ENCODE results near the gene KRT86. TPM values are rescaled to one million over a fixed set of nuclear protein-coding genes. Genes with fewer than 3 reads are reported as not detected.

KRT86 gene
- total RNA-seq, 1 donor from 2014 or later: not detected

DNA sequence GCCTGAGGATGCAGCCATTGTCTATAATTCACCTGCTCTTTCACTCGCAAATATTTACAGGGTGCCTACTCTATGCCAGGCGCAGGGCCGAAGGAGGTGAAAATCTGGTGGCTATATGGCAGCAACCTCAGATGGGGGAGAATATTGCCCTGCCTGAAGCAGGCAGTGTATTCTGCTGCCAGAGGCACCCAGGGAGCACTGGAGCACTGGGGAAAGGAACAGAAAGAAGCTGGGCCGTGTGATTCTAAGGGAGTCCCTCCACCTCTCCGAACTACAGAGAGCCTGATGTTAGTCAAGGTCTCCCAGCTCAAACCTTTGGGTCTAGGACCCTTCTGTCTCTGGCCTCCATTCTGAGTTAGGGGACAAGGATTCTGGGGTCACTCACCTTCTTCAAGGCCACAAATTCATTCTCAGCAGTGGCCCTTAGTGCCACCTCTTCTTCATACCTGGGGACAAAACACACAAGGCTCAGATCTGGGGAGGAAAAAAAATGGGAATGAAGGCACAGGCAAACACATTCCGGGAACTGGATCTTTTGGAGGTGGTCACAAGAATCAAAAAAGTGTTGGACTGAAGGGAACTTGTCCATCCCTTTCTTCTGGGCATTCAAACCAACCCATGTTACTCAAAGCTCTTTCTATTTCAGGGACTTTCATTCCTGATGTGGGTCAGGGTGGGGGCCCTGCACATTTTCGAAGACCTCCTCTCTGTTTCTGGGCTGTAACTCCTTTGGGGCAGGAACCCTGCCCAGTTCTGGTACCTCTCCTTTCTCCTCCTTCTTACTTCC, 19.3 kb upstream of the KRT86 start:
- Mint-ChIP-seq H3K27me3 (ENCODE audit: insufficient read depth, low read depth) (peaks cover 32% of the 10 kb centered on the region), H3K9me3 (peaks cover 8% of the 10 kb centered on the region), H3K36me3 (no peaks in the 10 kb centered on the region), H3K27ac (peak overlapping the region; percentile 40), H3K4me3 (peak overlapping the region; percentile 43), H3K4me1 (peaks cover 33% of the 10 kb centered on the region)
- H3K27me3 ChIP-seq: peaks cover 90% of the 10 kb centered on the region
- H3K4me3 ChIP-seq: no peak overlapping the region
- H3K27ac ChIP-seq: no peak overlapping the region
- DNase-seq (ENCODE audit: low spot score): no peak
- H3F3A ChIP-seq (ENCODE audit: low read depth): no peaks in the 10 kb centered on the region
- H3K36me3 ChIP-seq: no peaks in the 10 kb centered on the region
- peaks cover 4% of the 10 kb centered on the region for H3K4me1 ChIP-seq
- H4K20me1 ChIP-seq (ENCODE audit: low read depth): no peaks in the 10 kb centered on the region
- H3K79me2 ChIP-seq (ENCODE audit: low read depth): no peaks in the 10 kb centered on the region
- no peak overlapping the region for H3K9ac ChIP-seq
- no peak for TF ChIP-seq EZH2 (IDR thresholded peaks at IDR 0.05)
- TF ChIP-seq, protein P1, sequence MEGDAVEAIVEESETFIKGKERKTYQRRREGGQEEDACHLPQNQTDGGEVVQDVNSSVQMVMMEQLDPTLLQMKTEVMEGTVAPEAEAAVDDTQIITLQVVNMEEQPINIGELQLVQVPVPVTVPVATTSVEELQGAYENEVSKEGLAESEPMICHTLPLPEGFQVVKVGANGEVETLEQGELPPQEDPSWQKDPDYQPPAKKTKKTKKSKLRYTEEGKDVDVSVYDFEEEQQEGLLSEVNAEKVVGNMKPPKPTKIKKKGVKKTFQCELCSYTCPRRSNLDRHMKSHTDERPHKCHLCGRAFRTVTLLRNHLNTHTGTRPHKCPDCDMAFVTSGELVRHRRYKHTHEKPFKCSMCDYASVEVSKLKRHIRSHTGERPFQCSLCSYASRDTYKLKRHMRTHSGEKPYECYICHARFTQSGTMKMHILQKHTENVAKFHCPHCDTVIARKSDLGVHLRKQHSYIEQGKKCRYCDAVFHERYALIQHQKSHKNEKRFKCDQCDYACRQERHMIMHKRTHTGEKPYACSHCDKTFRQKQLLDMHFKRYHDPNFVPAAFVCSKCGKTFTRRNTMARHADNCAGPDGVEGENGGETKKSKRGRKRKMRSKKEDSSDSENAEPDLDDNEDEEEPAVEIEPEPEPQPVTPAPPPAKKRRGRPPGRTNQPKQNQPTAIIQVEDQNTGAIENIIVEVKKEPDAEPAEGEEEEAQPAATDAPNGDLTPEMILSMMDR (IDR thresholded peaks at IDR 0.05): no peak
- H3K4me2 ChIP-seq: no peak overlapping the region
- H2AFZ ChIP-seq (replicated peaks): no peak overlapping the region
- no peaks in the 10 kb centered on the region for H3K9me3 ChIP-seq (ENCODE audit: low read depth)

DNA sequence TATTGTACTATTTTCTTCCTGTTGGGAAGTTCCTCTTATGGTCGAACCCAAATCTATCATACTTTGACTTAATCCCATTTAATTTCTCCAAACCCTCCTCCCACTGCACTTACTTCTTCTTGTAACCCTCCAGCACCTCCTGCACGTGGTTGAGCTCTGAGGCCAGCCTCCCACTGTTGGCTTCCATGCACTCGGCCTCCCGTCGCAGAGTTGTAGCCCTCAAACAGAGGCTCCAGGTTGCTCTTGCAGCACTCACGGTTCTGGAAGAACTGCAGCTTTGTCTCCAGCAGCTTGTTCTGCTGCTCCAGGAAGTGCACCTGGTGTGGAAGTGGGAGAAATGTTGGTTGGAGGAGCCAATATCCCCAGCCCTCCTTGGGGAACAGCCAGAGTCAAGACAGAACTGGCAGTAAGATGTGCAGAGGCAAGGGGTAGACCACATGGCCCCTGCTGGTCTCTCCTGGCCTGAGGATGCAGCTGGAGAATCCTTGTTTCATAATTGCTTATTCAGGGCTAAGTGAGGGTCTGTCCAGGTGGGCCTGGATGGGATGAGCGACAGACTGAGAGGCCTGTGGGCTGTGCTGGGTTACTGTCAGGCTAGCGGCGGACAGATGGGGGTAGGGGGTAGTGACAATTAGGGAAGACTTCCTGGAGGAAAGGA, 18.4 kb upstream of the KRT86 start:
- peaks cover 9% of the 10 kb centered on the region for H3K9me3 Mint-ChIP-seq
- Histone ChIP-seq H3K4me1 (no peaks in the 10 kb centered on the region), H3K4me3 (no peak overlapping the region), H3F3A (ENCODE audit: low read depth) (no peaks in the 10 kb centered on the region), H3K79me2 (ENCODE audit: low read depth) (no peaks in the 10 kb centered on the region), H3K4me2 (no peak overlapping the region), H4K20me1 (ENCODE audit: low read depth) (no peaks in the 10 kb centered on the region), H3K36me3 (no peaks in the 10 kb centered on the region), H3K27ac (no peak overlapping the region), H3K9ac (no peak overlapping the region), H2AFZ (replicated peaks) (no peak overlapping the region), H3K27me3 (peaks cover 87% of the 10 kb centered on the region), H3K9me3 (ENCODE audit: low read depth) (no peaks in the 10 kb centered on the region)
- no peak for DNase-seq (ENCODE audit: low spot score)
- H3K36me3 Mint-ChIP-seq: no peaks in the 10 kb centered on the region
- H3K27ac Mint-ChIP-seq: peak overlapping the region; percentile 48
- no peak overlapping the region for H3K4me3 Mint-ChIP-seq
- H3K27me3 Mint-ChIP-seq (ENCODE audit: insufficient read depth, low read depth): peaks cover 34% of the 10 kb centered on the region
- TF ChIP-seq, protein P1 (IDR thresholded peaks at IDR 0.05): no peak
- TF ChIP-seq EZH2phosphoT487 (IDR thresholded peaks at IDR 0.05): no peak
- TF ChIP-seq EZH2 (IDR thresholded peaks at IDR 0.05): no peak
- H3K4me1 Mint-ChIP-seq: peaks cover 39% of the 10 kb centered on the region

DNA sequence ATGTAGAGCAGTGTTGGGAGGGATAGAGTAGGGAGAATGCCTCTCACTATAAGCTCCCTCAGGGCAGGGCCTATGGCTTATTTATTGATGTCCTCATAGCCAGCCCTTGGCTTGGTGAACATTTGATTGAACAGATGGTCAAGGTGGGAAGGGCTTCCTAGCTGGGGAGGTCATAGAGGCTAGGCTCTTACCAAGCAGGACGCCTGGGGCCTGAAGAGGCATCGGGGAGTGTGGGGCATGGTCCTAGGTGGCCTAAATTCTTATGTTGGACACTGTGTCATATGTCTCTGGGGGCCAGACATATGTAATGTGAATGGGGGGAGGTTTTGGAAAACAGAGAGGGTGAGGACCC, 17.9 kb upstream of the KRT86 start:
- TF ChIP-seq EZH2phosphoT487 (IDR thresholded peaks at IDR 0.05) (no peak), EZH2 (IDR thresholded peaks at IDR 0.05) (no peak)
- TF ChIP-seq, protein P1 (IDR thresholded peaks at IDR 0.05): no peak
- Histone ChIP-seq H3K27me3 (peaks cover 82% of the 10 kb centered on the region), H3K79me2 (ENCODE audit: low read depth) (no peaks in the 10 kb centered on the region), H3K36me3 (no peaks in the 10 kb centered on the region), H4K20me1 (ENCODE audit: low read depth) (no peaks in the 10 kb centered on the region), H3K4me1 (no peaks in the 10 kb centered on the region), H3K9ac (no peak overlapping the region), H3F3A (ENCODE audit: low read depth) (no peaks in the 10 kb centered on the region), H3K4me3 (no peak overlapping the region), H2AFZ (replicated peaks) (no peak overlapping the region), H3K4me2 (no peak overlapping the region), H3K9me3 (ENCODE audit: low read depth) (no peaks in the 10 kb centered on the region), H3K27ac (no peak overlapping the region)
- peaks cover 9% of the 10 kb centered on the region for H3K9me3 Mint-ChIP-seq
- H3K27me3 Mint-ChIP-seq (ENCODE audit: insufficient read depth, low read depth): peaks cover 33% of the 10 kb centered on the region
- H3K27ac Mint-ChIP-seq: peak overlapping the region; percentile 48
- H3K36me3 Mint-ChIP-seq: no peaks in the 10 kb centered on the region
- DNase-seq (ENCODE audit: low spot score): no peak
- H3K4me1 Mint-ChIP-seq: peaks cover 40% of the 10 kb centered on the region
- H3K4me3 Mint-ChIP-seq: no peak overlapping the region
